Thyroid gland (tissue), 4 donors: ENCODE measurements around the gene RNF224.

Experiments
- CTCF ChIP-seq, 6 experiments: fragments of 200-600 bp in 3 of 6; fragments of 450-650 bp in 3 of 6; sonication (generic) in 3 of 6; IDR thresholded peaks; one replicate each; pipeline ENCODE4 v1.5.1; 2016 to 2019; ENCODE audit warnings: antibody characterized with exemption in 6 of 6, mild to moderate bottlenecking in 2 of 6, inconsistent platforms in 1 of 6, moderate library complexity in 1 of 6
- POLR2A ChIP-seq, 2 donors: fragments of 450-650 bp; IDR thresholded peaks; one replicate each; pipeline ENCODE4 v1.6.1; 2017; ENCODE audit warnings: antibody characterized with exemption in 2 of 2, mild to moderate bottlenecking in 2 of 2, moderate library complexity in 1 of 2

GRCh38 chr9:137241490-137242268 is 14.4 kb downstream of the RNF224 start:
- TF ChIP-seq CTCF (IDR thresholded peaks at IDR 0.05) = no peak
- TF ChIP-seq POLR2A (IDR thresholded peaks at IDR 0.05) = no peak
